GM12874 (cell line): ENCODE data around the gene OSBPL1A.

ENCODE experiments used
- TF ChIP-seq, protein P1 (sequence below): IDR thresholded peaks from 2 replicates; pipeline ENCODE4 v1.5.1; 2011; ENCODE audit warnings: low read depth, mild to moderate bottlenecking, control low read depth, low read length, moderate library complexity; ENCODE audit not compliant: insufficient read depth

OSBPL1A gene

DNA sequence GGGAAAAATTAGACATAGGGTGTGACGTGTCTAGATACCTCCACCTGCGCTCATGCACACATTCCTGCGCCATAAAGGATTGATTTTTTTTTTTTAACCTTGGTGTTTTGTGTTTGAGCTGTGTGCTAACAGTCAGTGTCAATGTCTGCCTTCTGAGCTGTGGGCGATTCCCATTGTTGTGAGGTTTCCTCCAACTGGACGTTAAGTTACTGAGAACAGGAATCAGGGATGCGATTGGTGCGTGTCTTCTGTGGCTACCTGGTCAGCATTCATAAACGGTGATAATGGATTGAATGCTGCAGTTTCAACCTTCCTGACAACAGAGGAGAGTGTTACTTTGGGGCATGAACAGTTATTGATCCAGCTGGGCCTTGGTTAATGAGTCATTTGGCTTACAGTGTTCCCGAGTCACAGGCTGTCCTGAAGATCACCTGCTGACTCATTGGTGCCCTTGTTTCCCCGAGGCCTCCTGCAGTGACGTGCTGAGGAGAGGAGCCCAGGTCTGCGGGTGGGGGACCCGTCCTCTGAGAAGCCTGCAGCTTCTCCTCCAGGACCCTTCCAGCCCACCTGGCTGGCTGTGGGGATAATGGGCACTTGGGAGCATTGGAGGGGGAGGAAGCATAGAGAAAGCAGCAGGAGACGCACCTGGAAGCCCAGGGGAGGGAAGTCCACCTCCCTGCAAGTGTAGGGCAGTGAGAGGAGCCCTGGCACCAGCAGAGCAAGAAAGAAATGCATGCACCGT lies 284.6 kb downstream of the OSBPL1A start:
- TF ChIP-seq, protein P1, sequence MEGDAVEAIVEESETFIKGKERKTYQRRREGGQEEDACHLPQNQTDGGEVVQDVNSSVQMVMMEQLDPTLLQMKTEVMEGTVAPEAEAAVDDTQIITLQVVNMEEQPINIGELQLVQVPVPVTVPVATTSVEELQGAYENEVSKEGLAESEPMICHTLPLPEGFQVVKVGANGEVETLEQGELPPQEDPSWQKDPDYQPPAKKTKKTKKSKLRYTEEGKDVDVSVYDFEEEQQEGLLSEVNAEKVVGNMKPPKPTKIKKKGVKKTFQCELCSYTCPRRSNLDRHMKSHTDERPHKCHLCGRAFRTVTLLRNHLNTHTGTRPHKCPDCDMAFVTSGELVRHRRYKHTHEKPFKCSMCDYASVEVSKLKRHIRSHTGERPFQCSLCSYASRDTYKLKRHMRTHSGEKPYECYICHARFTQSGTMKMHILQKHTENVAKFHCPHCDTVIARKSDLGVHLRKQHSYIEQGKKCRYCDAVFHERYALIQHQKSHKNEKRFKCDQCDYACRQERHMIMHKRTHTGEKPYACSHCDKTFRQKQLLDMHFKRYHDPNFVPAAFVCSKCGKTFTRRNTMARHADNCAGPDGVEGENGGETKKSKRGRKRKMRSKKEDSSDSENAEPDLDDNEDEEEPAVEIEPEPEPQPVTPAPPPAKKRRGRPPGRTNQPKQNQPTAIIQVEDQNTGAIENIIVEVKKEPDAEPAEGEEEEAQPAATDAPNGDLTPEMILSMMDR: no peak

DNA sequence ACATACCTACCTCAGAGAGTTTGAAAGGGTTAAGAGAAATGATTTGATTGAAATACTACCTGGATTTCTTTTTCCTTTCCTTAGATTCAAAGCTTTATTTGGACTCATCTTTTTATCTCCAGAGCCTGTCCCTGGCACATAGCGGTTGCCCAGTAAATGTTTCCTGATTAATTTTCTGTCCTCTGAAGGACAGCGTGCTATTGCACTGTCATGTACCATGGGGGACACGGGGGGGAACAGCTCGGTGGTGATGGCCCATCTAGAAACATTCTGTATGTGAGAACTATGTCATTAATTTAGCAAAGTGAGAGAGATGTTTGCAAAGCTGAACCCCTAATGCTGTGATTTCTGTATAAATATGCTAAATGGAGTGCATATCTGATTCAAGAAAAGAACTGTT lies 285.2 kb downstream of the OSBPL1A start:
- TF ChIP-seq, protein P1: no peak
